Peyer's patch (tissue), 4 donors: ENCODE measurements around the gene AKAP12. TPM values are rescaled to one million over a fixed set of nuclear protein-coding genes. Genes with fewer than 3 reads are reported as not detected.

Experiments
- DNase-seq, 3 donors: peaks; one replicate each; pipeline ENCODE4 v3.0.0-alpha.2; 2017 to 2019
- H3K27ac ChIP-seq, 4 donors: fragments of 200-600 bp; sonication (generic); one replicate each; pipeline ENCODE4 v1.5.1; 2016 to 2019
- H3K27me3 ChIP-seq, 2 donors: fragments of 200-600 bp; sonication (generic); one replicate each; pipeline ENCODE4 v1.5.1; 2019
- H3K36me3 ChIP-seq, 3 donors: fragments of 200-600 bp; sonication (generic); one replicate each; pipeline ENCODE4 v1.5.1; 2016 to 2019
- H3K4me1 ChIP-seq, 4 donors: fragments of 200-600 bp; sonication (generic); one replicate each; pipeline ENCODE4 v1.5.1; 2016 to 2019
- H3K4me3 ChIP-seq, 4 donors: fragments of 200-600 bp; sonication (generic); 1 replicate in 3 of 4; 2 replicates in 1 of 4; pipeline ENCODE4 v1.5.1; 2016 to 2019; ENCODE audit warnings: mild to moderate bottlenecking in 1 of 4
- H3K9me3 ChIP-seq, 4 donors: fragments of 200-600 bp; sonication (generic); one replicate each; pipeline ENCODE4 v1.5.1; 2016 to 2019; ENCODE audit warnings: mild to moderate bottlenecking in 1 of 4
- CTCF ChIP-seq, 6 experiments: fragments of 450-650 bp in 4 of 6; fragments of 200-600 bp in 2 of 6; sonication (generic) in 1 of 6; IDR thresholded peaks; one replicate each; pipeline ENCODE4 v1.5.1; 2017 to 2019; ENCODE audit warnings: antibody characterized with exemption in 6 of 6, mild to moderate bottlenecking in 3 of 6, moderate library complexity in 1 of 6
- POLR2A ChIP-seq, 2 donors: fragments of 450-650 bp; IDR thresholded peaks; one replicate each; pipeline ENCODE4 v1.5.1; 2017; ENCODE audit warnings: antibody characterized with exemption in 2 of 2, mild to moderate bottlenecking in 2 of 2, moderate library complexity in 2 of 2
- total RNA-seq, 4 donors: library from RNA; depleted of rRNA; stranded (reverse); fragments of >200 nt; gene quantifications; one replicate each; pipeline ENCODE4 v1.1.0, GENCODE V29; 2016

Gene AKAP12
- total RNA-seq, result 10 to 100 TPM in 3 of 4 donors, 1 to 10 TPM in 1; 6.5 to 54.5 (median 23.8) TPM

- peak in 1 of 3 donors; percentile 40 for DNase-seq
- H3K27ac ChIP-seq, result peak within 1 kb of the TSS; percentile 71 to 93 (median 78)
- no peaks in the 10 kb centered on the region for H3K36me3 ChIP-seq
- peaks cover 0 to 8% (median 3%) of the 10 kb centered on the region in 4 donors for H3K4me1 ChIP-seq
- H3K27me3 ChIP-seq, result no peaks in the 10 kb centered on the region
- no peaks in the 10 kb centered on the region for H3K9me3 ChIP-seq
- H3K4me3 ChIP-seq, result peak within 1 kb of the TSS; percentile 41 to 67 (median 54)
- no peak for TF ChIP-seq POLR2A (IDR thresholded peaks at IDR 0.05)
- TF ChIP-seq CTCF (IDR thresholded peaks at IDR 0.05), result no peak
Measured at GRCh38 chr6:151239603-151240035, at the start of gene AKAP12. TSS of gene AKAP12 (plus strand) at chr6:151239967. CDS start at chr6:151240563, 596 bp downstream.

- TF ChIP-seq CTCF (IDR thresholded peaks at IDR 0.05) (no peak), POLR2A (IDR thresholded peaks at IDR 0.05) (no peak)
- Histone ChIP-seq H3K36me3 (no peaks in the 10 kb centered on the region), H3K4me3 (no peak overlapping the region), H3K4me1 (no peaks in the 10 kb centered on the region), H3K27ac (no peak overlapping the region), H3K9me3 (no peaks in the 10 kb centered on the region), H3K27me3 (no peaks in the 10 kb centered on the region)
- DNase-seq, result no peak
Measured at GRCh38 chr6:151191527-151191926, 48.2 kb upstream of the AKAP12 start.

GRCh38 chr6:151196555-151196954, 43.2 kb upstream of the AKAP12 start:
- Histone ChIP-seq H3K9me3 (no peaks in the 10 kb centered on the region), H3K4me1 (no peaks in the 10 kb centered on the region), H3K27me3 (no peaks in the 10 kb centered on the region), H3K36me3 (no peaks in the 10 kb centered on the region), H3K27ac (peak overlapping the region in 2 of 4 donors; percentile 39 to 42), H3K4me3 (no peak overlapping the region)
- TF ChIP-seq CTCF (IDR thresholded peaks at IDR 0.05) (no peak), POLR2A (IDR thresholded peaks at IDR 0.05) (no peak)
- peak in 1 of 3 donors; percentile 64 for DNase-seq

GRCh38 chr6:151197556-151197955, 42.2 kb upstream of the AKAP12 start:
- Histone ChIP-seq H3K27ac (no peak overlapping the region), H3K36me3 (no peaks in the 10 kb centered on the region), H3K4me1 (no peaks in the 10 kb centered on the region), H3K27me3 (no peaks in the 10 kb centered on the region), H3K9me3 (no peaks in the 10 kb centered on the region), H3K4me3 (no peak overlapping the region)
- no peak for TF ChIP-seq CTCF (IDR thresholded peaks at IDR 0.05)
- TF ChIP-seq POLR2A (IDR thresholded peaks at IDR 0.05), result no peak
- no peak for DNase-seq

GRCh38 chr6:151199991-151200390, 39.8 kb upstream of the AKAP12 start:
- Histone ChIP-seq H3K4me1 (no peaks in the 10 kb centered on the region), H3K4me3 (no peak overlapping the region), H3K9me3 (no peaks in the 10 kb centered on the region), H3K36me3 (no peaks in the 10 kb centered on the region), H3K27me3 (no peaks in the 10 kb centered on the region), H3K27ac (no peak overlapping the region)
- DNase-seq, result no peak
- TF ChIP-seq POLR2A (IDR thresholded peaks at IDR 0.05) (no peak), CTCF (IDR thresholded peaks at IDR 0.05) (no peak)
